Astrocyte (in vitro differentiated cells and primary cell): ENCODE results near the gene ZNF177. TPM values are rescaled to one million over a fixed set of nuclear protein-coding genes. Genes with fewer than 3 reads are reported as not detected.
"Not testable (repeated sequence)": the region's sequence is repeated elsewhere in the genome, so short reads cannot be mapped to it uniquely, and the experiment has no call there.

Experiments
- DNase-seq: peaks from one replicate; pipeline ENCODE4 v3.0.0-alpha.2; 2010; ENCODE audit warnings: low read depth
- FAIRE-seq: peaks from 2 replicates; lab custom pipeline; 2011; peaks lifted over from hg19 to GRCh38; lab: Jason Lieb, UNC
- H2AFZ ChIP-seq: 2 replicates; pipeline ENCODE4 v1.6.0; 2012; ENCODE audit warnings: low read depth, low read length, inconsistent platforms
- H3K27ac ChIP-seq: 2 replicates; pipeline ENCODE4 v1.5.1; 2011; ENCODE audit warnings: low read depth, low read length, inconsistent platforms
- H3K27me3 ChIP-seq: 2 replicates; pipeline ENCODE4 v1.6.0; 2011; ENCODE audit warnings: low read length, inconsistent platforms; ENCODE audit not compliant: insufficient read depth
- H3K36me3 ChIP-seq: 2 replicates; pipeline ENCODE4 v1.5.1; 2011; ENCODE audit warnings: low read length, inconsistent platforms; ENCODE audit not compliant: insufficient read depth
- H3K4me1 ChIP-seq: 2 replicates; pipeline ENCODE4 v1.5.1; 2011; ENCODE audit warnings: low read length, inconsistent platforms; ENCODE audit not compliant: insufficient read depth
- H3K4me2 ChIP-seq: 2 replicates; pipeline ENCODE4 v1.6.0; 2012; ENCODE audit warnings: low read length, inconsistent platforms
- H3K4me3 ChIP-seq: 2 replicates; pipeline ENCODE4 v1.5.1; 2011; ENCODE audit warnings: low read depth, mild to moderate bottlenecking, low read length, inconsistent platforms; ENCODE audit not compliant: insufficient read depth
- H3K79me2 ChIP-seq: 2 replicates; pipeline ENCODE4 v1.6.0; 2012; ENCODE audit warnings: mild to moderate bottlenecking, low read length, inconsistent platforms; ENCODE audit not compliant: insufficient read depth
- H3K9ac ChIP-seq: 2 replicates; pipeline ENCODE4 v1.6.0; 2012; ENCODE audit warnings: mild to moderate bottlenecking, low read length, inconsistent platforms
- H3K9me3 ChIP-seq: 2 replicates; pipeline ENCODE4 v1.5.1; 2012; ENCODE audit warnings: low read depth, mild to moderate bottlenecking, low read length, inconsistent platforms; ENCODE audit not compliant: insufficient read depth
- H4K20me1 ChIP-seq: 2 replicates; pipeline ENCODE4 v1.6.0; 2012; ENCODE audit warnings: low read length, inconsistent platforms; ENCODE audit not compliant: insufficient read depth
- H3K27ac Mint-ChIP-seq: one replicate; pipeline ENCODE4 v1.8.0; 2021; ENCODE audit warnings: mild to moderate bottlenecking, mixed read lengths; ENCODE audit not compliant: unreplicated experiment
- H3K27me3 Mint-ChIP-seq: one replicate; pipeline ENCODE4 v1.8.0; 2021; ENCODE audit warnings: low read depth, mixed read lengths; ENCODE audit not compliant: unreplicated experiment
- H3K36me3 Mint-ChIP-seq: one replicate; pipeline ENCODE4 v1.8.0; 2021; ENCODE audit warnings: low read depth, mixed read lengths; ENCODE audit not compliant: unreplicated experiment
- H3K4me1 Mint-ChIP-seq: one replicate; pipeline ENCODE4 v1.8.0; 2021; ENCODE audit warnings: low read depth, mixed read lengths; ENCODE audit not compliant: unreplicated experiment
- H3K4me3 Mint-ChIP-seq: one replicate; pipeline ENCODE4 v1.8.0; 2021; ENCODE audit warnings: mild to moderate bottlenecking, moderate library complexity, mixed read lengths; ENCODE audit not compliant: unreplicated experiment
- H3K9me3 Mint-ChIP-seq: one replicate; pipeline ENCODE4 v1.8.0; 2021; ENCODE audit warnings: mild to moderate bottlenecking, mixed read lengths; ENCODE audit not compliant: unreplicated experiment
- EZH2 ChIP-seq: IDR thresholded peaks from 2 replicates; pipeline ENCODE4 v1.6.1; 2012; ENCODE audit warnings: mild to moderate bottlenecking, low read length, inconsistent platforms; ENCODE audit not compliant: insufficient read depth
- total RNA-seq: library from RNA; stranded (reverse); gene quantifications from 2 replicates; pipeline ENCODE4 v1.2.1, GENCODE V29; 2021
- TF ChIP-seq, protein P1 (sequence below): IDR thresholded peaks from 2 replicates; pipeline ENCODE4 v1.5.1; 2011; ENCODE audit warnings: low read depth, mild to moderate bottlenecking, inconsistent platforms, low read length, moderate library complexity; ENCODE audit not compliant: insufficient read depth

The ZNF177 gene
- total RNA-seq, 1 donor from 2014 or later, result 1.2 TPM

DNA sequence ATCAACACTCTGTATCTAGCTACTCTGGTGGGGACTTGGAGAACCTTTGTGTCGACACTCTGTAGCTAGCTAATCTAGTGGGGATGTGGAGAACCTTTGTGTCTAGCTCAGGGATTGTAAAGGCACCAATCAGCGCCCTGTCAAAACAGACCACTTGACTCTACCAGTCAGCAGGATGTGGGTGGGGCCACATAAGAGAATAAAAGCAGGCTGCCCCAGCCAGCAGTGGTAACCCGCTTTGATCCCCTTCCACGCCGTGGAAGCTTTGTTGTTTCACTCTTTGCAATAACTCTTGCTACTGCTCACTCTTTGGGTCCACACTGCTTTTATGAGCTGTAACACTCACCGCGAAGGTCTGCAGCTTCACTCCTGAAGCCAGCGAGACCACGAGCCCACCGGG, 40.6 kb upstream of the ZNF177 start:
- not testable (repeated sequence) for H3K27ac Mint-ChIP-seq, H3K27me3 Mint-ChIP-seq, H3K36me3 ChIP-seq, H4K20me1 ChIP-seq, H3K27me3 ChIP-seq, H3K9me3 ChIP-seq, H3K79me2 ChIP-seq, DNase-seq, H3K36me3 Mint-ChIP-seq, H2AFZ ChIP-seq, H3K4me3 ChIP-seq, H3K4me1 ChIP-seq, H3K4me2 ChIP-seq, H3K9ac ChIP-seq, H3K4me3 Mint-ChIP-seq, H3K27ac ChIP-seq, FAIRE-seq, H3K4me1 Mint-ChIP-seq
- peaks cover 33% of the 10 kb centered on the region for H3K9me3 Mint-ChIP-seq

DNA sequence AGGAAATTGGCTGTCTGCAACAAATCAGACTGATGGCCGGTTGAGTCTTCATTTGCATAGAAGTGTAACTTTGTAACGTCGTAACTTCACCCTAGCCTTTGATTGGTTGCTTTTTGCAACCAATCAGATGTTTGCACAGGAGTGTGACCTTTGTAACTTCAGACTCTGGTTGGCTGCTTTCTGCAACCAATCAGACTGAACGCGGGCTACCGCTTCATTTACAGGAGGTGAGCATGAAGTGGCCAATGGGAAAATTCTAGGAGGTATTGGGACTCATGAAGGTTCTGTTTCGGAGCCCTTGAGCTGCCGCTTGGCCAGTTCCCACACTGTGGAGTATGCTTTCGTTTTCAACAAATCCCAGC, 39.3 kb upstream of the ZNF177 start:
- no peaks in the 10 kb centered on the region for H4K20me1 ChIP-seq
- Mint-ChIP-seq H3K4me1 (no peaks in the 10 kb centered on the region), H3K36me3 (peaks cover 2% of the 10 kb centered on the region), H3K27me3 (no peaks in the 10 kb centered on the region), H3K9me3 (peaks cover 34% of the 10 kb centered on the region), H3K4me3 (peak overlapping the region; percentile 83), H3K27ac (peak overlapping the region; percentile 47)
- FAIRE-seq (no peak), DNase-seq (peak; percentile 80)
- peak overlapping the region; percentile 69 for H3K4me3 ChIP-seq
- H3K27ac ChIP-seq, result peak overlapping the region; percentile 40
- H3K4me1 ChIP-seq, result peaks cover 5% of the 10 kb centered on the region
- H3K9me3 ChIP-seq, result peaks cover 5% of the 10 kb centered on the region
- no peaks in the 10 kb centered on the region for H3K27me3 ChIP-seq
- H3K4me2 ChIP-seq, result peak overlapping the region; percentile 86
- peak overlapping the region; percentile 89 for H2AFZ ChIP-seq
- H3K79me2 ChIP-seq, result peaks cover 8% of the 10 kb centered on the region
- no peaks in the 10 kb centered on the region for H3K36me3 ChIP-seq
- TF ChIP-seq, protein P1, sequence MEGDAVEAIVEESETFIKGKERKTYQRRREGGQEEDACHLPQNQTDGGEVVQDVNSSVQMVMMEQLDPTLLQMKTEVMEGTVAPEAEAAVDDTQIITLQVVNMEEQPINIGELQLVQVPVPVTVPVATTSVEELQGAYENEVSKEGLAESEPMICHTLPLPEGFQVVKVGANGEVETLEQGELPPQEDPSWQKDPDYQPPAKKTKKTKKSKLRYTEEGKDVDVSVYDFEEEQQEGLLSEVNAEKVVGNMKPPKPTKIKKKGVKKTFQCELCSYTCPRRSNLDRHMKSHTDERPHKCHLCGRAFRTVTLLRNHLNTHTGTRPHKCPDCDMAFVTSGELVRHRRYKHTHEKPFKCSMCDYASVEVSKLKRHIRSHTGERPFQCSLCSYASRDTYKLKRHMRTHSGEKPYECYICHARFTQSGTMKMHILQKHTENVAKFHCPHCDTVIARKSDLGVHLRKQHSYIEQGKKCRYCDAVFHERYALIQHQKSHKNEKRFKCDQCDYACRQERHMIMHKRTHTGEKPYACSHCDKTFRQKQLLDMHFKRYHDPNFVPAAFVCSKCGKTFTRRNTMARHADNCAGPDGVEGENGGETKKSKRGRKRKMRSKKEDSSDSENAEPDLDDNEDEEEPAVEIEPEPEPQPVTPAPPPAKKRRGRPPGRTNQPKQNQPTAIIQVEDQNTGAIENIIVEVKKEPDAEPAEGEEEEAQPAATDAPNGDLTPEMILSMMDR, result no peak
- TF ChIP-seq EZH2, result no peak
- peak overlapping the region; percentile 76 for H3K9ac ChIP-seq

DNA sequence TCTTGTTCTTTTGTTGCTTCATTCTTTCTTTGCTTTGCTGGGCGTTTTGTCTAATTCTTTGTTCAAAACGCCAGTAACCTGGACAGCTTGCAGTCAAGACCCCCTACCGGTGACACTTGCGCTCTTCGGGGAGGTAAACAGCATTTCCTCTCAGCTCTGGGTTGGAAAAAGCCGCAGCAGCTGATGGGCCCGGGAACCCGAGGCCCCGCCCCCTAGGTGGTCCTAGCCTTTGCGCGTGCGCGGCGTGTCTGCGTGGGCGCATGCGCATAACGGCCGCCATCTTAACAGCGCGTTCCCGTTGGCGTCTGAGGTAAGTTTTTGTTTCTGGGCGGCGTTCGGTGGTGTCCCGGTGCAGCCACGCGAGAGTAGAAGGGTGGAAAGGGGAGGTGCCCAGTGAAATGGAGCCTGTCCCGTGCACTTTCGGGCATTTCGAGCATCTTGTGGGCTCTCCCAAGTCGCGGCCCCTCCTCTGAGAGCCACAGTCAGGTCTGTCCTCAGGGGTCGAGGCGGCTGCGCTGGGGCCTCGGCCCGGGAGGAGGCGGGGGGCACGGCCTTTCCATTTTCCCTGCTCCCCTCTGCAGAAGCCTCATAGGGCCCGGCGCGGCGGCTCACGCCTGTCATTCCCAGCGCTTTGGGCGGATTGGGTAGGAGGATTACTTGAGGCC, 38.8 kb upstream of the ZNF177 start, which contains the start of gene ZNF559:
TSS of gene ZNF559 (plus strand) at position 261 of the 665 bp plus-strand sequence. CDS start 14,371 bp downstream, outside the sequence.
- H3K27me3 ChIP-seq, result no peaks in the 10 kb centered on the region
- H4K20me1 ChIP-seq, result no peaks in the 10 kb centered on the region
- Mint-ChIP-seq H3K36me3 (peaks cover 4% of the 10 kb centered on the region), H3K4me1 (no peaks in the 10 kb centered on the region), H3K4me3 (peak within 1 kb of the TSS; percentile 83), H3K27me3 (no peaks in the 10 kb centered on the region), H3K27ac (peak within 1 kb of the TSS; percentile 47), H3K9me3 (peaks cover 37% of the 10 kb centered on the region)
- peak within 1 kb of the TSS; percentile 69 for H3K4me3 ChIP-seq
- H3K79me2 ChIP-seq, result peaks cover 8% of the 10 kb centered on the region
- H2AFZ ChIP-seq, result peak within 1 kb of the TSS; percentile 89
- H3K9me3 ChIP-seq, result peaks cover 6% of the 10 kb centered on the region
- H3K4me1 ChIP-seq, result peaks cover 5% of the 10 kb centered on the region
- FAIRE-seq, result peak; percentile 26
- peak within 1 kb of the TSS; percentile 76 for H3K9ac ChIP-seq
- TF ChIP-seq, protein P1, result peak; percentile 30
- no peak for TF ChIP-seq EZH2
- H3K27ac ChIP-seq, result peak within 1 kb of the TSS; percentile 40
- H3K36me3 ChIP-seq, result no peaks in the 10 kb centered on the region
- DNase-seq, result peak; percentile 91
- H3K4me2 ChIP-seq, result peak within 1 kb of the TSS; percentile 86
